Measurements from ENCODE around the gene PRSS27.
"Not testable (repeated sequence)": the region's sequence is repeated elsewhere in the genome, so short reads cannot be mapped to it uniquely, and the experiment has no call there.

- not testable (repeated sequence) for TF ChIP-seq POLR2A (IDR thresholded peaks at IDR 0.05; ENCODE audit: low read length); GATA1 (IDR thresholded peaks at IDR 0.05; ENCODE audit: low read depth, low read length)
Measured at GRCh38 chr16:2671193-2671592, 48.8 kb downstream of the PRSS27 start.
